ENCODE measurements around the gene TMTC2.

TMTC2 gene

GRCh38 chr12:82866946-82867345 is 180.2 kb downstream of the TMTC2 start:
- Histone ChIP-seq H3K27ac (ENCODE audit: insufficient read depth in 1 of 2, low read depth in 1 of 2, low read length in 2 of 2, poor library complexity in 1 of 2, severe bottlenecking in 2 of 2) (no peak overlapping the region), H3K4me1 (ENCODE audit: control extremely low read depth in 1 of 4, control insufficient read depth in 4 of 4, insufficient read depth in 4 of 4, low read length in 3 of 4) (peaks cover 0 to 2% (median 0%) of the 10 kb centered on the region in 4 experiments), H3K36me3 (ENCODE audit: control insufficient read depth in 4 of 4, insufficient read depth in 4 of 4, low read length in 3 of 4) (no peaks in the 10 kb centered on the region), H3K27me3 (replicated peaks in 2 of 5; ENCODE audit: control insufficient read depth in 4 of 5, insufficient read depth in 5 of 5, low read length in 4 of 5) (no peaks in the 10 kb centered on the region), H3K4me3 (ENCODE audit: control insufficient read depth in 1 of 7, extremely low read depth in 1 of 7, insufficient read depth in 4 of 7, low read depth in 2 of 7, low read length in 6 of 7) (no peak overlapping the region), H3K9me3 (ENCODE audit: control extremely low read depth in 1 of 5, control insufficient read depth in 4 of 5, insufficient read depth in 2 of 5, low read depth in 1 of 5, low read length in 4 of 5) (no peaks in the 10 kb centered on the region)
- DNase-seq: no peak
- CTCF ChIA-PET: no interaction called here
- POLR2A ChIA-PET: no interaction called here
- 93% methylated on average over 2 of the region's 3 CpGs for WGBS (ENCODE audit: insufficient coverage)

- Histone ChIP-seq H3K4me1 (ENCODE audit: control extremely low read depth in 1 of 4, control insufficient read depth in 4 of 4, insufficient read depth in 4 of 4, low read length in 3 of 4) (peaks cover 0 to 2% (median 0%) of the 10 kb centered on the region in 4 experiments), H3K27me3 (replicated peaks in 2 of 5; ENCODE audit: control insufficient read depth in 4 of 5, insufficient read depth in 5 of 5, low read length in 4 of 5) (no peaks in the 10 kb centered on the region), H3K36me3 (ENCODE audit: control insufficient read depth in 4 of 4, insufficient read depth in 4 of 4, low read length in 3 of 4) (no peaks in the 10 kb centered on the region), H3K9me3 (ENCODE audit: control extremely low read depth in 1 of 5, control insufficient read depth in 4 of 5, insufficient read depth in 2 of 5, low read depth in 1 of 5, low read length in 4 of 5) (no peaks in the 10 kb centered on the region), H3K4me3 (ENCODE audit: control insufficient read depth in 1 of 7, extremely low read depth in 1 of 7, insufficient read depth in 4 of 7, low read depth in 2 of 7, low read length in 6 of 7) (no peak overlapping the region), H3K27ac (ENCODE audit: insufficient read depth in 1 of 2, low read depth in 1 of 2, low read length in 2 of 2, poor library complexity in 1 of 2, severe bottlenecking in 2 of 2) (no peak overlapping the region)
- WGBS (ENCODE audit: insufficient coverage): 100% methylated on average over 6 of the region's 6 CpGs
- ChIA-PET CTCF (no interaction called here), POLR2A (no interaction called here)
- no peak for DNase-seq
Measured at GRCh38 chr12:82867762-82868500, 181.2 kb downstream of the TMTC2 start.

- Histone ChIP-seq H3K27me3 (replicated peaks in 2 of 5; ENCODE audit: control insufficient read depth in 4 of 5, insufficient read depth in 5 of 5, low read length in 4 of 5) (no peaks in the 10 kb centered on the region), H3K9me3 (ENCODE audit: control extremely low read depth in 1 of 5, control insufficient read depth in 4 of 5, insufficient read depth in 2 of 5, low read depth in 1 of 5, low read length in 4 of 5) (no peaks in the 10 kb centered on the region), H3K4me1 (ENCODE audit: control extremely low read depth in 1 of 4, control insufficient read depth in 4 of 4, insufficient read depth in 4 of 4, low read length in 3 of 4) (peaks cover 0 to 2% (median 0%) of the 10 kb centered on the region in 4 experiments), H3K27ac (ENCODE audit: insufficient read depth in 1 of 2, low read depth in 1 of 2, low read length in 2 of 2, poor library complexity in 1 of 2, severe bottlenecking in 2 of 2) (no peak overlapping the region), H3K36me3 (ENCODE audit: control insufficient read depth in 4 of 4, insufficient read depth in 4 of 4, low read length in 3 of 4) (no peaks in the 10 kb centered on the region), H3K4me3 (ENCODE audit: control insufficient read depth in 1 of 7, extremely low read depth in 1 of 7, insufficient read depth in 4 of 7, low read depth in 2 of 7, low read length in 6 of 7) (no peak overlapping the region)
- ChIA-PET CTCF (interaction anchor here (0.7 kb wide), 1 partner anchor 794 kb away, joined by 3 read pairs; no protein-coding TSS in a partner anchor), POLR2A (no interaction called here)
- DNase-seq: no peak
Measured at GRCh38 chr12:82870771-82871377, 184.2 kb downstream of the TMTC2 start.

- Histone ChIP-seq H3K9me3 (ENCODE audit: control extremely low read depth in 1 of 5, control insufficient read depth in 4 of 5, insufficient read depth in 2 of 5, low read depth in 1 of 5, low read length in 4 of 5) (no peaks in the 10 kb centered on the region), H3K4me1 (ENCODE audit: control extremely low read depth in 1 of 4, control insufficient read depth in 4 of 4, insufficient read depth in 4 of 4, low read length in 3 of 4) (peaks cover 0 to 2% (median 0%) of the 10 kb centered on the region in 4 experiments), H3K27me3 (replicated peaks in 2 of 5; ENCODE audit: control insufficient read depth in 4 of 5, insufficient read depth in 5 of 5, low read length in 4 of 5) (no peaks in the 10 kb centered on the region), H3K4me3 (ENCODE audit: control insufficient read depth in 1 of 7, extremely low read depth in 1 of 7, insufficient read depth in 4 of 7, low read depth in 2 of 7, low read length in 6 of 7) (no peak overlapping the region), H3K36me3 (ENCODE audit: control insufficient read depth in 4 of 4, insufficient read depth in 4 of 4, low read length in 3 of 4) (no peaks in the 10 kb centered on the region), H3K27ac (ENCODE audit: insufficient read depth in 1 of 2, low read depth in 1 of 2, low read length in 2 of 2, poor library complexity in 1 of 2, severe bottlenecking in 2 of 2) (no peak overlapping the region)
- ChIA-PET POLR2A (no interaction called here), CTCF (no interaction called here)
- WGBS (ENCODE audit: insufficient coverage): 100% methylated on average over 1 of the region's 2 CpGs
- DNase-seq: no peak
Measured at GRCh38 chr12:82872088-82872487, 185.4 kb downstream of the TMTC2 start.

- POLR2A ChIA-PET: no interaction called here
Measured at GRCh38 chr12:82873309-82873708, 186.6 kb downstream of the TMTC2 start.

GRCh38 chr12:82873951-82874350 is 187.2 kb downstream of the TMTC2 start:
- Histone ChIP-seq H3K36me3 (ENCODE audit: control insufficient read depth in 4 of 4, insufficient read depth in 4 of 4, low read length in 3 of 4) (no peaks in the 10 kb centered on the region), H3K9me3 (ENCODE audit: control extremely low read depth in 1 of 5, control insufficient read depth in 4 of 5, insufficient read depth in 2 of 5, low read depth in 1 of 5, low read length in 4 of 5) (no peaks in the 10 kb centered on the region), H3K27me3 (replicated peaks in 2 of 5; ENCODE audit: control insufficient read depth in 4 of 5, insufficient read depth in 5 of 5, low read length in 4 of 5) (no peaks in the 10 kb centered on the region), H3K27ac (ENCODE audit: insufficient read depth in 1 of 2, low read depth in 1 of 2, low read length in 2 of 2, poor library complexity in 1 of 2, severe bottlenecking in 2 of 2) (no peak overlapping the region), H3K4me1 (ENCODE audit: control extremely low read depth in 1 of 4, control insufficient read depth in 4 of 4, insufficient read depth in 4 of 4, low read length in 3 of 4) (peaks cover 0 to 2% (median 0%) of the 10 kb centered on the region in 4 experiments), H3K4me3 (ENCODE audit: control insufficient read depth in 1 of 7, extremely low read depth in 1 of 7, insufficient read depth in 4 of 7, low read depth in 2 of 7, low read length in 6 of 7) (no peak overlapping the region)
- DNase-seq: no peak
- CTCF ChIA-PET: no interaction called here
- POLR2A ChIA-PET: interaction anchor here (0.6 kb wide), 1 partner anchor 36 kb away, joined by 3 read pairs; no protein-coding TSS in a partner anchor
- WGBS (ENCODE audit: insufficient coverage): 89% methylated on average over 1 of the region's 3 CpGs

More at GRCh38 chr12:82873309-82873708, 186.6 kb downstream of the TMTC2 start:
- Histone ChIP-seq H3K4me1 (ENCODE audit: control extremely low read depth in 1 of 4, control insufficient read depth in 4 of 4, insufficient read depth in 4 of 4, low read length in 3 of 4) (peaks cover 0 to 2% (median 0%) of the 10 kb centered on the region in 4 experiments), H3K4me3 (ENCODE audit: control insufficient read depth in 1 of 7, extremely low read depth in 1 of 7, insufficient read depth in 4 of 7, low read depth in 2 of 7, low read length in 6 of 7) (no peak overlapping the region), H3K27ac (ENCODE audit: insufficient read depth in 1 of 2, low read depth in 1 of 2, low read length in 2 of 2, poor library complexity in 1 of 2, severe bottlenecking in 2 of 2) (no peak overlapping the region), H3K9me3 (ENCODE audit: control extremely low read depth in 1 of 5, control insufficient read depth in 4 of 5, insufficient read depth in 2 of 5, low read depth in 1 of 5, low read length in 4 of 5) (no peaks in the 10 kb centered on the region), H3K27me3 (replicated peaks in 2 of 5; ENCODE audit: control insufficient read depth in 4 of 5, insufficient read depth in 5 of 5, low read length in 4 of 5) (no peaks in the 10 kb centered on the region), H3K36me3 (ENCODE audit: control insufficient read depth in 4 of 4, insufficient read depth in 4 of 4, low read length in 3 of 4) (no peaks in the 10 kb centered on the region)
- DNase-seq: no peak
- CTCF ChIA-PET: no interaction called here

- no CpG with 5 or more reads among the region's 1 CpG for WGBS (ENCODE audit: insufficient coverage)
- Histone ChIP-seq H3K9me3 (ENCODE audit: control extremely low read depth in 1 of 5, control insufficient read depth in 4 of 5, insufficient read depth in 2 of 5, low read depth in 1 of 5, low read length in 4 of 5) (no peaks in the 10 kb centered on the region), H3K27ac (ENCODE audit: insufficient read depth in 1 of 2, low read depth in 1 of 2, low read length in 2 of 2, poor library complexity in 1 of 2, severe bottlenecking in 2 of 2) (no peak overlapping the region), H3K4me1 (ENCODE audit: control extremely low read depth in 1 of 4, control insufficient read depth in 4 of 4, insufficient read depth in 4 of 4, low read length in 3 of 4) (peaks cover 0 to 2% (median 0%) of the 10 kb centered on the region in 4 experiments), H3K4me3 (ENCODE audit: control insufficient read depth in 1 of 7, extremely low read depth in 1 of 7, insufficient read depth in 4 of 7, low read depth in 2 of 7, low read length in 6 of 7) (no peak overlapping the region), H3K27me3 (replicated peaks in 2 of 5; ENCODE audit: control insufficient read depth in 4 of 5, insufficient read depth in 5 of 5, low read length in 4 of 5) (no peaks in the 10 kb centered on the region), H3K36me3 (ENCODE audit: control insufficient read depth in 4 of 4, insufficient read depth in 4 of 4, low read length in 3 of 4) (no peaks in the 10 kb centered on the region)
- no peak for DNase-seq
- ChIA-PET POLR2A (no interaction called here), CTCF (no interaction called here)
Measured at GRCh38 chr12:82874945-82875344, 188.2 kb downstream of the TMTC2 start.

Data from common myeloid progenitor, CD34-positive (primary cell).